GM21529 (cell line): ENCODE measurements around the gene ERO1A.
"Not testable (repeated sequence)": the region's sequence is repeated elsewhere in the genome, so short reads cannot be mapped to it uniquely, and the experiment has no call there.

Source experiments
- ATAC-seq: cut with Tn5 transposase; IDR thresholded peaks from one replicate; pipeline ENCODE4 v1.9.1; 2021; ENCODE audit not compliant: unreplicated experiment

Gene ERO1A, protein sequence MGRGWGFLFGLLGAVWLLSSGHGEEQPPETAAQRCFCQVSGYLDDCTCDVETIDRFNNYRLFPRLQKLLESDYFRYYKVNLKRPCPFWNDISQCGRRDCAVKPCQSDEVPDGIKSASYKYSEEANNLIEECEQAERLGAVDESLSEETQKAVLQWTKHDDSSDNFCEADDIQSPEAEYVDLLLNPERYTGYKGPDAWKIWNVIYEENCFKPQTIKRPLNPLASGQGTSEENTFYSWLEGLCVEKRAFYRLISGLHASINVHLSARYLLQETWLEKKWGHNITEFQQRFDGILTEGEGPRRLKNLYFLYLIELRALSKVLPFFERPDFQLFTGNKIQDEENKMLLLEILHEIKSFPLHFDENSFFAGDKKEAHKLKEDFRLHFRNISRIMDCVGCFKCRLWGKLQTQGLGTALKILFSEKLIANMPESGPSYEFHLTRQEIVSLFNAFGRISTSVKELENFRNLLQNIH

DNA sequence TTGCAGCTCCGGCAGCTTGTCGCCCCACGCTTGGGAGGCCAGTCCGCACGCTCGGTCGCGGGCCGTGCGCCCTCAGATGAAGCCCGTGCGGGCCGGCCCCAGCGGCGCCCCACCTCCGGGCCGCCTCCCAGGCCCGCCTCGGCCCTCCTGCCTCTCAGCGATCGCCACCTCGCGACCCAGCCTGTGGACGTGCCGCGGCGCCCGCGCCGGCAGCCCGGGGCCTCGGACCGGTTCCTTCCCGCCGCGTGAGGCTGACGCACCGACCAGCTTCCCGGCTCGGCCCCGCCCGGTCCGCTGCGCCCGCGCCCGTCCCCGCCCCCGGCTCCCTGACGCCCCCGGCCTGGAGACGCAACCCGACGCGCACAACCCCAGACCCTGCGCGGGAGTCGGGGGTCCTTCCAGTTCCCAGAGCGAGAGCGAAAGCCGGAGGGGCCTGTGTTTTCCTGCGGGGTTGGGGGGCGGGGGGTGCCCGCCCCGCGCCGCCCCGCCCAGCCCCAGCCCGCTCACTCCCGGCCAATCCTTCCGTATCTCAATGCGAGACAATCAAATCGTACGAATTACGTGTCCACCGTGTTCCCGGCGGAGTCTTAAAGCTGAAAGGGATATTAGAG is at the start of gene ERO1A:
ERO1A (minus strand) TSS at position 78 of the 611 bp plus-strand sequence; CDS start at position 1, 77 bp downstream.
- ATAC-seq: peak; percentile 70

DNA sequence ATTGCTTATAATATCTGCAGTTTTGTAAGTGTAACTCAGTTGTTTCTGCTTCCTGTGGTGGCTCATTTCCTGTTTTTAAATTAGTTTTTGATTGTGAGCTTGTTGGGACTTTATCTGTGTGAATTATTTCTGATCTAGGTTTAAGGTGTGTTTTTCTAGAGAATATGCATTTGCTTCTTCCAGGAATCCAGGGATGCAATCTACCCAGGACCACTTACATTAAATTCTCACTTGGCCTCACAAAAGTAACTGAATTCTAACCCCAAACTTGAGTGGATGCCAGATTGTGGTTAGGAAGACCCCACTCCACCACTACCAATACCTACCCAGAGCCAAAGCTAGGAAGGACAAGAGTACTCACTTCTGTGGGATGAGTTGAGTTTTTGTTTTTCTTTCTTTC is 46.5 kb upstream of the ERO1A start:
- ATAC-seq: peak; percentile 39

DNA sequence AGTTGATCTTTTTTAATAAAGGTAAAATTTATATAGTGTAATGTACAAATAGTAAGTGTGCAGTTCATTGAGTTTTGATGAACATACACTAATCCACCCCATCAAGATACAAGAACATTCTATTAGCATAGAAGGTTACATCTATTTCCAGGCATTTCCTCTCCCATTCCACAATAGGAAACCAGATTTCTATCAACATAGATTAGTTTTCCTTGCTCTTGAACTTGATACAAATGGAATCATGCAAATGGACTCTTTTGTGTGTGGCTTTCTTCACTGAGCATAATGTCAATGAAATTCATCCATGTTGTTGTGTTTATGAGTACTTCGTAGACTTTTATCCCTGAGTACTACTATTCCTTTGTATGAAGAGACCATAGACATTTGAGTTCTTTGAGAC is 45.4 kb upstream of the ERO1A start:
- no peak for ATAC-seq

DNA sequence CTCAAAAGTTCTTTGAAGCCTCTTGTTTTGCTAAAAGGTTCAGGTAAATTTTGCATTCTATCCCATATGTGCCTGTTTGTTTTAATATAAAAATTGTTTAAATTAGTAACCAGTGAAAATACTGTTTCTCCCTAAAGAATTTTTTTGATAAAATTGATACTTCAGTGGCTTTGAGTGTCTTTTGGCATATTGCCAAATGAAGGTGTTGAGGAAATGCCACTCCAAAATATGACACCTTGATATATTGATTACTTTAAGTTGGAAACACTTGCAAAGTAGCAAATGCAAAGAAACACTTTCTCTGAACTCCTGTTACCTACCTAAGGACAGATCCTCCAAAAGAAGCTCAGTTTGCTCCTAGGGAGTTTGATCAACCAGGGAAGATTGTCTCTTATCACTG is 43.1 kb upstream of the ERO1A start:
- ATAC-seq: no peak

DNA sequence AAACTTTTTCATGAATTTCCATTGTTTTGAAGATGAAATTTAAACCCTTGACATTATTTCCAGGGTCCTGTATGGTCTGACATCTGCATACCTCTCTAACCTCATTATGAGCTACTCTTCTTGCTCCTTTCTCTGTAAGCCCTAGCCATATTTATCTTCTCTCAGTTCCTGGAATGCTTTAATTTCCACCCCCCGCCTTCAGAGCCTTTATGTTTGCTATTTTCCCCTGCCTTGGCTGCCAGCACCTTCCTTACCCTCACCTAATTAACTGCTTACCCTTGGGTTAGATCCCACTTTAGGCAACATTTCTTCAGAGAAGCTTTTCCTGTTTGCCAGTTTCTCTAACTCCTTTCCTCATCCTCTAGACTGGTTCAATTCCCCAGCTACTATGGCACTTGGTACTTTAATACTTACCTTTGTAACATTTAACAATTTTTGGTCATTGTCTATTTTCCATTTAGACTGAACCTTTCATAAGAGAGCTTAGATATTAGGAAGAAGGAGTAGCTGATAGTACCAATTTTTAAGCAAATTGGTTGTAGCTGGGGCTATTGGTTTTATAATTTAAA is 40.6 kb upstream of the ERO1A start:
- no peak for ATAC-seq

DNA sequence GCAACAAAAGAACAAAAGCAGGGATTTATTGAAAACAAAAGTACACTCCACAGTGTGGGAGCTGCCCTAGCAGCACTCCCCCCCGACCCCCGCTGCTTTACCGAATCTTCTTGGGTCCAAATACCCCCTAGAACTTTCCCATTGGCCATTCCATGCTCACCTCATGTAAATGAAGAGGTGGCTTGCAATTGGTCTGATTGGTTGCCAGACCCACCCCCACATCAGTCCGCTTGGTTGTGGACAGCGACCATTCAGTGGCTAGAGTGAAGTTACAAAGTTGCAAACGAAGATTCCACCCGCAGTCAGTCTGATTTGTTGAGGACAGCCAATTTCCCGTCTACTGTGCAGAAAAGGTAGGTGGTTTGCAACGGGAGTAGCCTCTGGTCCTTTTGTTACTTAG is 38.5 kb upstream of the ERO1A start:
- no peak for ATAC-seq

DNA sequence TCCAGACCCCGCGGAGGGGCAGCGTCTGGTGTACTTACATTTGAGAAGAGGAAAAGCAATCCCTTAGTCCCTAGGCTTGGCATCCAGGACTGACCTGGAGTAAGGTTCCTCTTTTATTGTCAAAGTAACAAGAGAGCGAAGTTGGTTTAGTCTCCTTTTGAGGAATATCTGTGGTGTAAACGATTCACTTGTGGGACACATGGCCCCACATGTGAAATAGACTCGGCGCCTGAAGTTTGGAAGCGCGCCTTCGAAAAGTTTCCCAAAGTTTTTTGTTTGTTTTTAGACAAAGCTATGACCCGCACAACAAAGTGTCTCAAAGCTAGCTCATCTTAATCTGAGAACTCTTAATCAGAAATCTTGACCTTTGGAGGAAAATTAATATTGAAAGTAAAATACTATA is 35.4 kb upstream of the ERO1A start:
- ATAC-seq: no peak

DNA sequence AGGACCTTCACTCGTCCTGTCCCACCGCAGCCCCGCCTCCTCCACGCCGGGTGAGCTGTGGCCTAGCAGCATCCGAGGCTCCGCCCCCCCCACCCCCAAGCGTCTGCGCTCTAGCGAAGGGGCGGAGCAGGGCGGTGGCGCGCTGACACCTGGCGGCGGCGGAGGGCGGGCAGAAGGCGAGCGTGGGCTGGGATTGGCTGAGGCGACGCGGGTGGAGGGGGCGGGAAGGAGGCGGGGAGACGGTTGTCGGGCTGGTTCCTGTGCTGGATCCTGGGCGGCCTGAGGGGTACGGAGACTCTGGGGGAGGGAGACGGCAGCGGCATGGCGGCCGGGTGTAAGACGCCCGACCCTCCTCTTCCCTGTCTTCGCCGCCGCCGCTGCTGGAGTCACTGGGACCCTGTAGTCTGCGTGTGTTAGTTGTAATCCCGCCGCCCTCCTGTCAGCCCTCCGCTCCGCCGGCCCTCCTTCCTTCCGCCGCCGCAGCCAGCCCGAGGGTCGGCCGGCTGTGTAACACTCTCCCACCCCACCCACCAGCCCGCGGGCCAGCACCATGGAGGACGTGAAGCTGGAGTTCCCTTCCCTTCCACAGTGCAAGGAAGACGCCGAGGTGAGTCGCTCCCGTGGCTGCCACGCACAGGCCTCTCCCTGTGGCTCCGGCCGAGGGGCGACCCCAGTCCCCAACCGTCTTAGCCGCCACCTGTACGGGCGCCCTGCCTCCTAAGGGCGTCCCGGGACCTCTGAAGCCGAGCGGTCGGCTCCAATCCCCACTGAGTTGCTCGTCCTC is 34.8 kb upstream of the ERO1A start, which contains the start of gene STYX:
STYX (plus strand) TSS at position 242 of the 784 bp plus-strand sequence; CDS start at position 551, 309 bp downstream.
- ATAC-seq: peak; percentile 93

DNA sequence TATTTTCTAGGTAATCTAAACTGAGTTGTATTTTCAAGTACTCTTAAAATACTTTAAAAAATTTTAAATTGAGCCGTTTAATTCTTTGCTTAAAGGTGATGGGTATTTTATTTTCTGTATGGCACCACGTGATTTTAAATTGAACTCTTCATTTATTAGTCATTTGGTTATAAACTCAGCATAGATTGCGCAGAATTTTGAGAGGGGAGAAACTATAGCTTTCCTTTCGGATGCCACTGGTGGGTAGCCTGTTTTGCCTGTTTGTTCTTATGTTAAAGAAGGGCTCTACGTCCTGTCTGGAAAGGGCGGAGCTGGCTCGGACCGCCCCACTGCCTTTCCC is 34.2 kb upstream of the ERO1A start:
- ATAC-seq: no peak

DNA sequence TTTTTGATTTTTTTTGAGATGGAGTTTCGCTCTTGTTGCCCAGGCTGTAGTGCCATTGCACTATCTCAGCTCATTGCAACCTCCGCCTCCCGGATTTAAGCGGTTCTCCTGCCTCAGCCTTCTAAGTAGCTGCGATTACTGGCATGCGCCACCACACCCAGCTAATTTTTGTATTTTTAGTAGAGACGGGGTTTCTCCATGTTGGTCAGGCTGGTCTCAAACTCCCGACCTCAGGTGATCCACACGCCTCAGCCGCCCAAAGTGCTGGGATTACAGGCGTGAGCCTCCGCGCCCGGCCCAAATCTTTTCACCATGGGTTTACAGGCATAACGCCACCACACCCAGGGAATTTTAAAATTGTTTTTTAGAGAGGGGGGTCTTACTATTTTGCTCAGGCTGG is 33.7 kb upstream of the ERO1A start:
- not testable (repeated sequence) for ATAC-seq

DNA sequence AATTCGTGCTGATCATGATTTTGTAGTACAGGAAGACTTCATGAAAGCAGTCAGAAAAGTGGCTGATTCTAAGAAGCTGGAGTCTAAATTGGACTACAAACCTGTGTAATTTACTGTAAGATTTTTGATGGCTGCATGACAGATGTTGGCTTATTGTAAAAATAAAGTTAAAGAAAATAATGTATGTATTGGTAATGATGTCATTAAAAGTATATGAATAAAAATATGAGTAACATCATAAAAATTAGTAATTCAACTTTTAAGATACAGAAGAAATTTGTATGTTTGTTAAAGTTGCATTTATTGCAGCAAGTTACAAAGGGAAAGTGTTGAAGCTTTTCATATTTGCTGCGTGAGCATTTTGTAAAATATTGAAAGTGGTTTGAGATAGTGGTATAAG is 32.2 kb upstream of the ERO1A start:
- ATAC-seq: not testable (repeated sequence)

DNA sequence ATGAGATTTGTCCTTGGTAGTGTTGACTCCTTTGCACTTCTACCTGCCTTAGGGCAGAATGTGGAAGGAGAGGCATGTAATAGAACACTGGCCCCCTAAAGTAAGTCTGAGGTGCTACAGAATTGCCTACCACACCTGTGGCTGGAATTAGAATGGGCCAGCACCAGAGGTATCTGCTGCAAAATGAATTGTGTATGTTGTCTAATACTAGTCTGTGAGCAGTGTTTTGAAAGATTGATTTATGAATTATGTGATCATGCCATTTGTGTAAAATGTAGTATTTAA is 28.9 kb upstream of the ERO1A start:
- no peak for ATAC-seq

DNA sequence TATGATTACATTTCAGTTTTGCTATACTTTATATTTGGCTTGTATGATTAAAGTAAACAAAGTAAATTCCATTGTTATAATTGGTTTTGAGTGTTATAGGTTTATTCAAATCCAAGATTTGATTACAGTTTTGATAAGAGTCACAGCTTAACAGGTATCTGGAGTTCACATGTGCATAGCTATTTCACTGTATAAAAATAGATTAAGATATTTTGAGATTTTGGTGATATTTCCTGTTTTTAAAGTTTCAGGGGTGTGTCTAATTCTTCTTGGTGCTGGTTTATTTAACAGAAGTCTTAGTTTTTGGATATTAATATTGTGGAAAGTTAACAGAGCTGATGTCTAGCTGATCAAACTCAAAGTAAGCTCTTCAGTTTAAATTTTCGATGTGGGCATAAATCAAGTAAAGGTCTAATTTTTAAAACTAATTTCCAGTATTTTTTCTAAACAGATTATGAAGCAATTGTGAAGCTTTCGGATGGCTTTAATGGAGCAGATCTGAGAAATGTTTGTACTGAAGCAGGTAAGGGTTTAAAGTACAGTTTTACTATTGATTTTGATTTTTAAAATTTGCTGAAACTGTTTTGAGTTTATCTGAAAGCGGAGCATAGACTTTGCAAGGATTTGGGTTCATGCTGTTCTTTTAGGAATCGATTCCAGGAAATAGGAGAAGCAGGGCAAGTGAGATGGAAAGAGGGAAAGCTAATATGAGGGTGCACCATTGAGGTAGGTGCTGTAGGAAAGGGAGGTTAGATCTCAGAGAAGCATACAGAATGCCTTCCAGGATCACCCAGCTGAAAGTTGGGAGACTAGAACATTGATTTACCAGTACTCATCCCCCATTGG is 28.4 kb upstream of the ERO1A start:
- no peak for ATAC-seq

DNA sequence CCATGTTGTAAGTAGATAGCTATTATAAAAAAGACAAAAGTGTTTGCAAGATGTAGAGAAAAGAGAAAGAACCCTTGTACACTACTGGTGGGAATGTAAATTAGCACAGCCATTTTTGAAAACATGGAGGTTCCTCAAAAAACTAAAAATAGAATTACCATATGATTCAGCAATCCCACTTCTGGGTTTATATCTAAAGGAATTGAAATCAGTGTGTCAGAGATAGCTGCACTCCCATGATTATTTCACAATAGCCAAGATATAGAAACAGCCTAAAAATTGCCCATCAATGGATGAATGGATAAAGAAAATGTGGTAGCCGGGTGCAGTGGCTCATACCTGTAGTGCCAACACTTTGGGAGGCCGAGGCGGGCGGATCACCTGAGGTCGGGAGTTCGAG is 20.8 kb upstream of the ERO1A start:
- no peak for ATAC-seq

DNA sequence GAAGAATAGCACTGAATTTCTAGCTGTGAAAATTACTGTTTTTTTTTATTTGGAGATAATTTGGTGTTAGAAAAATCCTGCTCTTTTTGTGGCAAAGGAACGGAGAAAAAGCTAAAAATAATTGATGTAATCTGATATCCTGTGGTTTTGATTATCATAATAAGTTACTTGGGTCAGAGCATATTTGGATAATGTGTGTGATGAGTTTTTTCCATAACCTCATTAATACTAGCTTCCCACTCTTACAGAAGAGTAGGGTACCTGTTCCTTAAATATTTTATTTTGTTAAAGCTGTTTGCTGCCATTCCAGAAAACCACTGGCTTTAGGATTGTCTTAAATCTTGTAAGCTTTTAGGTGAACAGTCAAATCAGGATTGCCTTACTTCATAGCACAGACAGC is 16.3 kb upstream of the ERO1A start:
- ATAC-seq: no peak

DNA sequence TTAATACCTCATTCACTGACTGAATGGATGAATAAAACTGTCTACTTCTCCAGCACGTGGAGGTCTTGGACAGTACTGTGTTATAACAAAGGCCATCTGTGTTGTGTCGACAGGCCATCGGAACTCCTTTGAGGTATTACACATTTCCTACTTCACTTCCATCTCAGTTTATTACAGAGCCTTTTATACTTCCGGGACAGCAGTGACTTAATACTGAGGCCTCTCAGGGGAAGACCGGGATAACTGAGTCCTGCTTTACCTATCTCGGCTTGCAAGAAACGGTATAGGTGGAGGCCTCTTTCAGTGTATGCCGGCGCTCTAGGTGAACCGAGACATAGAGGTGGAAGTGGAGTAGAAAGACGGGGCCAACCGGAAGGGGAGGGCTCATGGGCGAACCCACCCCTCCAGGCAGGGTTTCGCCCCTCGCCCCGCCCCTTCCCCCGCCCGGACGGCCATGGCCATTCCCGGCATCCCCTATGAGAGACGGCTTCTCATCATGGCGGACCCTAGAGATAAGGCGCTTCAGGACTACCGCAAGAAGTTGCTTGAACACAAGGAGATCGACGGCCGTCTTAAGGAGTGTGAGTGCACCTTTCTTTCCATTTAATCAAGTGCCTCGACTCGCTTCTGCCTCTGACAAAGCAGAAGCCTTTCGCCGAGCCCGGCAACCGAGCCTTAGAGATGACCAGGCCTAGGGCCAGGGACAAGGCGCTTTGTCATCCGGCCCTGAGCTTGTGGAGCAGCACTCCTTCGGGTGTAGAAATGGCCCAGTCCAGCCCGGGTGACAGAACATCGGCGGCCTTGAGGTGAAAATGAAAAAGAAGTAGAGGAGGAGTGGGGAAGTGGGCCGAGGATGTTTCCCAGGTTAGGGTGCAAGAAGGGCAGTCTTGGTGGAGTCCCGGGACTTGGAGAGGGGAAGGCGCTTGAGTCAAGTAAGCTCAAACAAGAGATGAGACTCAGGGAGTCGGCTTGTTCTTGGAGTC is 11.7 kb upstream of the ERO1A start, which contains the start of gene PSMC6:
PSMC6 (plus strand) TSS at position 477 of the 983 bp plus-strand sequence; CDS start at position 497, 20 bp downstream.
- ATAC-seq: peak; percentile 96

DNA sequence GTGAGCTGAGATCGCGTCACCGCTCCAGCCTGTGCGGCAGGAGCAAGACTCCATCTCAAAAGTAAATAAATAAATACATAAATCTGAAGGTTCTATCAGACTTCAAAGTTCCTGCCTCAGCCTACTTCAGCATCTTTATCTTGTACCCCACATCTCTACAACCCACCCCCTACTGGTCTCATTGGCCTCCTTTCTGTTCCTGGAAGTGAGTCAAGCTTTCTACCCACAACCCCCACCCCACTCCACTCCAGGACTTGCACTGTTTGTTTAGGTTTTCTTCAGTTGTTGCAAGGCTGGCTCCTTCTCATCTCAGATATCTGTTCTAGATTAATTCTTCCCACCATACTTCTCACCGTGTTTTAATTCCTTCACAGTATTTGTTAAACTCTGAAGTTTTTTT is 10.9 kb upstream of the ERO1A start:
- no peak for ATAC-seq

DNA sequence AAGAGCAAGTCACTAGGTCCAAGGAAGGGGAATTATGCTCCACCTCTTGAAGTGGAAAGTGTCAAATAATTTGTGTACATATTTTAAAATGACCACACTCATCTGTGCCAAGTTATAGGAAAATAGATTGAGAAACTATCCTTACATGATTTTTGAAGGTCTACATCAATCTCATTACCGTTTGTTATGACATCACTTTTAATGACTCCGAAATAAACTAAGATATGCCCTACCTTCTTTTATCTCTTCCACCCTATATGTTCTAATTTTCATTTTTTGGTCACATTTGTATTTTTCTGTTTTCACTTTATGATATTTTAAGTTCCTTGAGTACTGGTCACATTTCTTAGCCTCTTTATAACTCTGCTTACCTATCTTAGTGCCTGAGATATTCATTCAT is 8.3 kb upstream of the ERO1A start:
- ATAC-seq: no peak

DNA sequence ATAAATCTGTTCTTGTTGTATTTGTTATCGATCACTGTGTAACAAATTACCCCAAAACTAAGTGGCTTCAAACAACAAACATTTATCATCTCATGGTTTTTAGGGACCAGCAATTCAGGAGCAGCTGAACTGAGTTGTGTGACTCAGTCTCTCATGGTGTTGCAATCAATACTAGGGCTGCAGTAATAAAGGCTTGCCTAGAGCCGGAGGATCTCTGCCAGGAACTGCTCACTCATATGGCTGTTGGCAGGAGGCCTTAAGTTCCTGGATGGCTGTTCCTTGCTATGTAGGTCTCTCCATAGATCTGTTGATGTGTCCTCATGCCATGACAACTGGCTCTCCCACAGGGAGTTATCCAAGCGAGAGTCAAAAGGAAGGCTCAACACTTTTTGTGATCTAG is 7.9 kb upstream of the ERO1A start:
- ATAC-seq: no peak
